Epithelial cell of alveolus of lung (primary cell): Measurements from ENCODE around the gene MPHOSPH9. TPM values are rescaled to one million over a fixed set of nuclear protein-coding genes. Genes with fewer than 3 reads are reported as not detected.

Source experiments
- total RNA-seq: library from RNA; depleted of rRNA; stranded (reverse); fragments of >200 nt; gene quantifications from 2 replicates; pipeline ENCODE4 v1.2.1, GENCODE V29; 2015

MPHOSPH9 gene, protein sequence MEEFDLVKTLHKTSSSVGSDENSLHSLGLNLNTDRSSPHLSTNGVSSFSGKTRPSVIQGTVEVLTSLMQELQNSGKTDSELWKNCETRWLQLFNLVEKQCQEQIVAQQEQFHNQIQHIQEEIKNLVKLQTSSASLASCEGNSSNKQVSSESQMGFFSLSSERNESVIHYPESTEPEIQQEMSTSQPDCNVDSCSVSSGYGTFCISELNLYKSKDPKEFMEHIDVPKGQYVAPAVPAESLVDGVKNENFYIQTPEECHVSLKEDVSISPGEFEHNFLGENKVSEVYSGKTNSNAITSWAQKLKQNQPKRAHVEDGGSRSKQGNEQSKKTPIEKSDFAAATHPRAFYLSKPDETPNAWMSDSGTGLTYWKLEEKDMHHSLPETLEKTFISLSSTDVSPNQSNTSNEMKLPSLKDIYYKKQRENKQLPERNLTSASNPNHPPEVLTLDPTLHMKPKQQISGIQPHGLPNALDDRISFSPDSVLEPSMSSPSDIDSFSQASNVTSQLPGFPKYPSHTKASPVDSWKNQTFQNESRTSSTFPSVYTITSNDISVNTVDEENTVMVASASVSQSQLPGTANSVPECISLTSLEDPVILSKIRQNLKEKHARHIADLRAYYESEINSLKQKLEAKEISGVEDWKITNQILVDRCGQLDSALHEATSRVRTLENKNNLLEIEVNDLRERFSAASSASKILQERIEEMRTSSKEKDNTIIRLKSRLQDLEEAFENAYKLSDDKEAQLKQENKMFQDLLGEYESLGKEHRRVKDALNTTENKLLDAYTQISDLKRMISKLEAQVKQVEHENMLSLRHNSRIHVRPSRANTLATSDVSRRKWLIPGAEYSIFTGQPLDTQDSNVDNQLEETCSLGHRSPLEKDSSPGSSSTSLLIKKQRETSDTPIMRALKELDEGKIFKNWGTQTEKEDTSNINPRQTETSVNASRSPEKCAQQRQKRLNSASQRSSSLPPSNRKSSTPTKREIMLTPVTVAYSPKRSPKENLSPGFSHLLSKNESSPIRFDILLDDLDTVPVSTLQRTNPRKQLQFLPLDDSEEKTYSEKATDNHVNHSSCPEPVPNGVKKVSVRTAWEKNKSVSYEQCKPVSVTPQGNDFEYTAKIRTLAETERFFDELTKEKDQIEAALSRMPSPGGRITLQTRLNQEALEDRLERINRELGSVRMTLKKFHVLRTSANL
- 19.1 and 35.1 TPM in 2 replicates for total RNA-seq

GRCh38 chr12:123232807-123233504 is at the start of gene MPHOSPH9, which contains the start of gene MTRFR:
Gene MPHOSPH9 (minus strand): TSS chr12:123233141. CDS start chr12:123230364, 2,777 bp downstream.
Gene MTRFR (plus strand): TSS chr12:123233436. CDS start chr12:123253675, 20,239 bp downstream.

DNA sequence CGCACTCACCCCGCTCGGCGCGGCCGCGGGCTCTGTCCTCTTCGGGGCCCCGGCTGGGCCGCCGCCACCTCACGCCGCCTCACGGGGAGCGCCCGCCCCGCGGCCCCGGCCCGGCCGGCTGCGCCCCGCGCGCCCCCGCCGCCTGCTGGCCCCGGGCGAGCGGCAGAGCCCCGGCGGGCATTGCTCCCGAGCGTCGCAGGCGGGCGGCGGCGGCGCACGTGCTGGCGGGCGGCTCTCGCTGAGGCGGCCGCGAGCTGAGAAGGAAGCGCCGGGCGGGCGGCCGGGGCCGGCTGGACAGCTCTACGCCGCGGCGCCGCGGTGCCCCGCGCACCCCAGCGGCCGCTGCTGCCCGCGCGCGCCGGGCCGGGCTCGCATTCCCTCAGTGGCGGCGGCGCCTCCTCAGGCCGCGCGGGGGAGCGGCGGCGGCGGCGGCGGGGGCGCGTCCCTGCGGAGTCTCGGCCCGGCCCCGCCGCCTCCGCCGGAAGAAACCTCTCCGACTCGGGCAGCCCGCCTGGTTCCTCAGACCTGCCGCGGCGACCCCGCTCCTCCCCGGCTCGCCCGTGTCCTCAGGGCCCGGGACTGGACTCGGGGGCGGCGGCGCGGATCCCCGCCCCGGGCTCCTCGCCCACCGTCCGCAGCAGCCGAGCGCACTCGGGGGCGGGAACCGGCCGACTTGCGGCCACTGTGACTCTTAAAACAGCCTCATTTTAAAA is 82.0 kb downstream of the MPHOSPH9 start, which contains the start of gene PITPNM2:
PITPNM2 (minus strand) TSS at position 347 of the 713 bp plus-strand sequence. CDS start 116,500 bp downstream, outside the sequence.

Other genes with a start within 250 kb of the MPHOSPH9 start
- 2.5 and 13.9 TPM in 2 replicates for gene PITPNM2, start 82.1 kb downstream of the MPHOSPH9 start, total RNA-seq
- 7.1 and 15.0 TPM in 2 replicates for gene MTRFR, start 295 bp upstream of the MPHOSPH9 start, total RNA-seq
- 213 and 289 TPM in 2 replicates for gene CDK2AP1, start 38.7 kb upstream of the MPHOSPH9 start, total RNA-seq
- gene SBNO1, start 131.7 kb upstream of the MPHOSPH9 start, total RNA-seq = 15.8 and 19.0 TPM in 2 replicates
- 21.2 and 35.2 TPM in 2 replicates for gene KMT5A, start 151.0 kb upstream of the MPHOSPH9 start, total RNA-seq
- gene RILPL2, start 203.5 kb upstream of the MPHOSPH9 start, total RNA-seq = 2.6 and 5.9 TPM in 2 replicates
- 7.5 and 13.1 TPM in 2 replicates for gene SNRNP35, start 225.0 kb upstream of the MPHOSPH9 start, total RNA-seq